Ovary (tissue), 3 donors: Measurements from ENCODE around the gene TNFRSF18.

Experiments used
- POLR2A ChIP-seq: fragments of 450-650 bp; IDR thresholded peaks from one replicate; pipeline ENCODE4 v1.6.1; 2017; ENCODE audit warnings: antibody characterized with exemption, mild to moderate bottlenecking, moderate library complexity
- TF ChIP-seq, protein P1 (sequence below), 3 donors: fragments of 450-650 bp in 2 of 3; fragments of 200-600 bp in 1 of 3; IDR thresholded peaks; one replicate each; pipeline versions ENCODE4 v1.5.1 to v1.8.0; 2016 to 2022; ENCODE audit warnings: antibody characterized with exemption in 3 of 3, mild to moderate bottlenecking in 1 of 3
- donor health status: DM: no; HTN: no; CAD: no.

DNA sequence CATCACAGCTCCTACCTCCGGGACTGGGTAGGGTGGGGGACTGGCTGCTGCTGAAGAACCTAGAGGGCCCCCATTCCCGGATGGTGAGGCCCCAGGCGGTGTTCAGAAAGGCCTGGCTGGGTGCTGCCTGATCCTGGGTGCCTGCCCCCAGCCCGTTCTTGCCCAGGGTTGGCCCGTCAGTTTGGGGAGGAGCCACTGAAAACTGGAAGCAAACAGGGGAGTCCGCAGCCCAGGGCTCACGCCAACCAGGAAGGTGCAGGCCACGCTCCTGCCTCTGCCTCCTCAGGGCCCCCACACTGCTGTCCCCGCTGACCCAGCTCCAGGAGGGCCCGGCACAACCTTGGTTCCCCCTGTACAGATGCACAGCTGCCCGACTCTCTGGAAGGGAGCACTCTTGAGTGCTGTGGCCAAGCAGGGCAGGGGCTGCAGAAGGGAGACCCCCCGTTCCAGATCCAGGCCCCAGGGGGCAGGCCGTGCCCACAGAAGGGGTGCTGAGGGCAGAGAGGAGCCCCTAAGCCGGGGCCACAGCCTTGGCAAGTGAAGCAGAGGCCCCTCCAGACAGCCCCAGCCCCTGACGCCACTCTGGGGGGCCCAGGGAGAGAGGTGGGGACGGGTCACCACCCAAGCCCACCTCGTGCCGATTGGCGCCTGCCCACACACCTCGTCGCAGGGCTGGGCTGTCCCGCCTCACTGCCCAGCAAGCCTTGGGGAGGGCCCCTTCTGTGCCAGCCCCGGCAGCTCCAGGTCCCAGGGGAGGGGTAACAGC is 34.6 kb upstream of the TNFRSF18 start:
- TF ChIP-seq, protein P1, sequence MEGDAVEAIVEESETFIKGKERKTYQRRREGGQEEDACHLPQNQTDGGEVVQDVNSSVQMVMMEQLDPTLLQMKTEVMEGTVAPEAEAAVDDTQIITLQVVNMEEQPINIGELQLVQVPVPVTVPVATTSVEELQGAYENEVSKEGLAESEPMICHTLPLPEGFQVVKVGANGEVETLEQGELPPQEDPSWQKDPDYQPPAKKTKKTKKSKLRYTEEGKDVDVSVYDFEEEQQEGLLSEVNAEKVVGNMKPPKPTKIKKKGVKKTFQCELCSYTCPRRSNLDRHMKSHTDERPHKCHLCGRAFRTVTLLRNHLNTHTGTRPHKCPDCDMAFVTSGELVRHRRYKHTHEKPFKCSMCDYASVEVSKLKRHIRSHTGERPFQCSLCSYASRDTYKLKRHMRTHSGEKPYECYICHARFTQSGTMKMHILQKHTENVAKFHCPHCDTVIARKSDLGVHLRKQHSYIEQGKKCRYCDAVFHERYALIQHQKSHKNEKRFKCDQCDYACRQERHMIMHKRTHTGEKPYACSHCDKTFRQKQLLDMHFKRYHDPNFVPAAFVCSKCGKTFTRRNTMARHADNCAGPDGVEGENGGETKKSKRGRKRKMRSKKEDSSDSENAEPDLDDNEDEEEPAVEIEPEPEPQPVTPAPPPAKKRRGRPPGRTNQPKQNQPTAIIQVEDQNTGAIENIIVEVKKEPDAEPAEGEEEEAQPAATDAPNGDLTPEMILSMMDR (IDR thresholded peaks at IDR 0.05): no peak
- no peak for TF ChIP-seq POLR2A
